GM12878 (cell line): Measurements from ENCODE around the gene EHD1. TPM values are rescaled to one million over a fixed set of nuclear protein-coding genes. Genes with fewer than 3 reads are reported as not detected.

Experiments used
- ASH2L ChIP-seq: fragments of 300-600, 200-600 bp; sonication (generic); IDR thresholded peaks from 2 replicates; pipeline ENCODE4 v1.6.1; 2017; ENCODE audit warnings: low read depth, mild to moderate bottlenecking, borderline replicate concordance
- CBX5 ChIP-seq: sonication (generic); IDR thresholded peaks from 2 replicates; pipeline ENCODE4 v1.6.1; 2016; ENCODE audit warnings: low read depth, moderate library complexity, mild to moderate bottlenecking, inconsistent platforms
- EED ChIP-seq: sonication (generic); IDR thresholded peaks from 2 replicates; pipeline ENCODE4 v1.6.1; 2016; ENCODE audit warnings: antibody characterized with exemption, low read depth
- FOXK2 ChIP-seq: fragments of 450-650 bp; IDR thresholded peaks from 2 replicates; pipeline ENCODE4 v1.6.1; 2017; ENCODE audit warnings: mild to moderate bottlenecking, moderate library complexity
- HDAC2 ChIP-seq: fragments of 200-600 bp; sonication (generic); IDR thresholded peaks from 2 replicates; pipeline ENCODE4 v1.6.1; 2017
- IKZF1 ChIP-seq: fragments of 450-650 bp; conservative IDR thresholded peaks from 2 replicates; pipeline ENCODE4 v1.6.1; 2017; ENCODE audit warnings: antibody characterized with exemption, mild to moderate bottlenecking
- POLR2A ChIP-seq: IDR thresholded peaks from 2 replicates; pipeline ENCODE4 v1.6.1; 2011; ENCODE audit warnings: low read depth, mild to moderate bottlenecking, low read length
- polyA plus RNA-seq, 11 experiments: library from polyadenylated mRNA; depleted of rRNA in 4 of 11; unstranded in 6 of 11; stranded (reverse) in 5 of 11; fragments of >200 nt; fragmentation: Nextera tagmentation in 4 of 11; fragmentation: Illumina TruSeq in 1 of 11; extraction: Ambion mirVana in 4 of 11; extraction: Trizol in 1 of 11; gene quantifications; 1 replicate in 1 of 11; 2 replicates in 10 of 11; pipeline versions ENCODE4 v1.2.1 to v1.2.3, GENCODE V29; 2011 to 2016; ENCODE audit warnings: inconsistent platforms in 2 of 11, missing spikeins in 2 of 11, low read depth in 1 of 11
- total RNA-seq, 4 experiments: library from RNA; depleted of rRNA in 3 of 4; stranded (reverse); fragments of >200 nt in 3 of 4; fragmentation: Illumina TruSeq in 1 of 4; extraction: Trizol in 1 of 4; gene quantifications; 2 replicates each; pipeline versions ENCODE4 v1.2.1 to v1.2.3, GENCODE V29; 2013 to 2021
- TF ChIP-seq, protein P1 (sequence below): fragments of 450-650 bp; IDR thresholded peaks from 2 replicates; pipeline ENCODE4 v1.6.1; 2017; ENCODE audit warnings: mild to moderate bottlenecking, moderate library complexity
- TF ChIP-seq, protein P2 (sequence below): IDR thresholded peaks from 2 replicates; pipeline ENCODE4 v1.6.1; 2011; ENCODE audit warnings: borderline replicate concordance, low read depth, mild to moderate bottlenecking, moderate library complexity, mixed read lengths, low read length; ENCODE audit not compliant: insufficient read depth; ENCODE audit errors: extremely low read length
- TF ChIP-seq, protein P3 (sequence below): fragments of 450-650 bp; IDR thresholded peaks from 2 replicates; pipeline ENCODE4 v1.6.1; 2018; ENCODE audit warnings: borderline replicate concordance, mild to moderate bottlenecking; ENCODE audit not compliant: partially characterized antibody
- TF ChIP-seq, protein P4 (sequence below): fragments of 450-650 bp; IDR thresholded peaks from 2 replicates; pipeline ENCODE4 v1.6.1; 2017; ENCODE audit warnings: low read depth, mild to moderate bottlenecking, moderate library complexity
- TF ChIP-seq, protein P5 (sequence below): fragments of 150-350 bp; IDR thresholded peaks from 2 replicates; pipeline ENCODE4 v1.6.1; 2014; ENCODE audit warnings: mild to moderate bottlenecking, low read depth, low read length
- TF ChIP-seq, protein P6 (sequence below), 3 experiments: IDR thresholded peaks in 2 of 3; conservative IDR thresholded peaks in 1 of 3; 2 replicates each; pipeline ENCODE4 v1.5.1; 2011; ENCODE audit warnings: low read depth in 3 of 3, low read length in 3 of 3, mild to moderate bottlenecking in 3 of 3, control low read depth in 2 of 3, moderate library complexity in 2 of 3, inconsistent platforms in 1 of 3, mixed read lengths in 1 of 3; ENCODE audit not compliant: control insufficient read depth in 2 of 3, insufficient read depth in 1 of 3; ENCODE audit errors: extremely low read depth in 1 of 3

The EHD1 gene
- total and polyA plus RNA-seq, 10 of the 15 experiments (the other 5 are each of a cell fraction or from before 2014, with no cell fraction given) = 1.0 to 165 (median 66.5) TPM

DNA sequence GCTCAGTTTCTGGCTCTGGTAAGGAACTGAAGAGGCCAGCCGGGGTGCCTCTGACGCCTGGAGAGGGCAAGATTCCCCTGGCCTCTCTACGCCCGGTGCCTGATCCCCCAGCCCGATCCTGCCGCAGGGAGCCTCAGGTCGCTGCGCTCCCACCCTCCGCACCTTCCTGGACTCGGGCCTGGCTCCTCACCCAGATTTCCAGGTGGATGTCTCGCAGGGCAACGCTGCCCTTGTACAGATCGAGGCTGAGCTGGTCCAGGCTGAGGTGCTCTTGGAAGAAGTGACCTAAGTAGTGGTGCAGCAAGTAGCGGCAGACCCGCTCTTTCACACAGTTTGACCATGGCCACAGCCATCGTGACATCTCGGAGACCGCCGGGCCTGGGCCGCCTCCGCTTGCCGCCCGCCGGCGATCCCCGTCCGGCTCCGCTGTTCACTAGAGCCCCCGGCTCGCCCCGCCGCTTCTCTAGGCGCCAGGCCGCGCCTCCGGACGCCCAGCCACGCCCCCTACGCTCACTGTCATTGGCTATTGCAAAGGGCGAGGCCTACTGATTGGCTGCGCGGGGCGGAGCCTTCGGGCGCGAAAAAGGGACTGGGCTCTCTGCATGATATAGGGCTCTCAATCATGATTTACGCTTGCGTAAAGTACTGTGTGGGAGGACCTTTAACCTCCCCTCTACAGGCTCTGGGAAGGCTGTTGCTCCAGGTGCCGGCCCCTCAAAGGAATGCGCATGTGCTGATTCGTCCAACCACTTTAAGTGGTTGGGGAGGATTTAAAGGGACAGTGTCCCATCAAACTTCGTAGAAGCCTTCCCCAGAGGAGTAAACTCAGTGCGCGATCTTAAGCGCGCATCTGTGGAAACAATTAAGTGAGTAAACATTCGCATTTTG, 38.6 kb upstream of the EHD1 start, which contains the start of gene ATG2A (continued):
- TF ChIP-seq, protein P1, sequence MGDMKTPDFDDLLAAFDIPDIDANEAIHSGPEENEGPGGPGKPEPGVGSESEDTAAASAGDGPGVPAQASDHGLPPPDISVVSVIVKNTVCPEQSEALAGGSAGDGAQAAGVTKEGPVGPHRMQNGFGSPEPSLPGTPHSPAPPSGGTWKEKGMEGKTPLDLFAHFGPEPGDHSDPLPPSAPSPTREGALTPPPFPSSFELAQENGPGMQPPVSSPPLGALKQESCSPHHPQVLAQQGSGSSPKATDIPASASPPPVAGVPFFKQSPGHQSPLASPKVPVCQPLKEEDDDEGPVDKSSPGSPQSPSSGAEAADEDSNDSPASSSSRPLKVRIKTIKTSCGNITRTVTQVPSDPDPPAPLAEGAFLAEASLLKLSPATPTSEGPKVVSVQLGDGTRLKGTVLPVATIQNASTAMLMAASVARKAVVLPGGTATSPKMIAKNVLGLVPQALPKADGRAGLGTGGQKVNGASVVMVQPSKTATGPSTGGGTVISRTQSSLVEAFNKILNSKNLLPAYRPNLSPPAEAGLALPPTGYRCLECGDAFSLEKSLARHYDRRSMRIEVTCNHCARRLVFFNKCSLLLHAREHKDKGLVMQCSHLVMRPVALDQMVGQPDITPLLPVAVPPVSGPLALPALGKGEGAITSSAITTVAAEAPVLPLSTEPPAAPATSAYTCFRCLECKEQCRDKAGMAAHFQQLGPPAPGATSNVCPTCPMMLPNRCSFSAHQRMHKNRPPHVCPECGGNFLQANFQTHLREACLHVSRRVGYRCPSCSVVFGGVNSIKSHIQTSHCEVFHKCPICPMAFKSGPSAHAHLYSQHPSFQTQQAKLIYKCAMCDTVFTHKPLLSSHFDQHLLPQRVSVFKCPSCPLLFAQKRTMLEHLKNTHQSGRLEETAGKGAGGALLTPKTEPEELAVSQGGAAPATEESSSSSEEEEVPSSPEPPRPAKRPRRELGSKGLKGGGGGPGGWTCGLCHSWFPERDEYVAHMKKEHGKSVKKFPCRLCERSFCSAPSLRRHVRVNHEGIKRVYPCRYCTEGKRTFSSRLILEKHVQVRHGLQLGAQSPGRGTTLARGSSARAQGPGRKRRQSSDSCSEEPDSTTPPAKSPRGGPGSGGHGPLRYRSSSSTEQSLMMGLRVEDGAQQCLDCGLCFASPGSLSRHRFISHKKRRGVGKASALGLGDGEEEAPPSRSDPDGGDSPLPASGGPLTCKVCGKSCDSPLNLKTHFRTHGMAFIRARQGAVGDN = no peak
- TF ChIP-seq CBX5 = no peak
- TF ChIP-seq, protein P2, sequence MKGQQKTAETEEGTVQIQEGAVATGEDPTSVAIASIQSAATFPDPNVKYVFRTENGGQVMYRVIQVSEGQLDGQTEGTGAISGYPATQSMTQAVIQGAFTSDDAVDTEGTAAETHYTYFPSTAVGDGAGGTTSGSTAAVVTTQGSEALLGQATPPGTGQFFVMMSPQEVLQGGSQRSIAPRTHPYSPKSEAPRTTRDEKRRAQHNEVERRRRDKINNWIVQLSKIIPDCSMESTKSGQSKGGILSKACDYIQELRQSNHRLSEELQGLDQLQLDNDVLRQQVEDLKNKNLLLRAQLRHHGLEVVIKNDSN = no peak
- TF ChIP-seq, protein P3, sequence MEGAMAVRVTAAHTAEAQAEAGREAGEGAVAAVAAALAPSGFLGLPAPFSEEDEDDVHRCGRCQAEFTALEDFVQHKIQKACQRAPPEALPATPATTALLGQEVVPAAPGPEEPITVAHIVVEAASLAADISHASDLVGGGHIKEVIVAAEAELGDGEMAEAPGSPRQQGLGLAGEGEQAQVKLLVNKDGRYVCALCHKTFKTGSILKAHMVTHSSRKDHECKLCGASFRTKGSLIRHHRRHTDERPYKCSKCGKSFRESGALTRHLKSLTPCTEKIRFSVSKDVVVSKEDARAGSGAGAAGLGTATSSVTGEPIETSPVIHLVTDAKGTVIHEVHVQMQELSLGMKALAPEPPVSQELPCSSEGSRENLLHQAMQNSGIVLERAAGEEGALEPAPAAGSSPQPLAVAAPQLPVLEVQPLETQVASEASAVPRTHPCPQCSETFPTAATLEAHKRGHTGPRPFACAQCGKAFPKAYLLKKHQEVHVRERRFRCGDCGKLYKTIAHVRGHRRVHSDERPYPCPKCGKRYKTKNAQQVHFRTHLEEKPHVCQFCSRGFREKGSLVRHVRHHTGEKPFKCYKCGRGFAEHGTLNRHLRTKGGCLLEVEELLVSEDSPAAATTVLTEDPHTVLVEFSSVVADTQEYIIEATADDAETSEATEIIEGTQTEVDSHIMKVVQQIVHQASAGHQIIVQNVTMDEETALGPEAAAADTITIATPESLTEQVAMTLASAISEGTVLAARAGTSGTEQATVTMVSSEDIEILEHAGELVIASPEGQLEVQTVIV = no peak
- no peak for TF ChIP-seq HDAC2
- TF ChIP-seq POLR2A = peak; percentile 86
- TF ChIP-seq ASH2L = no peak
- TF ChIP-seq, protein P4, sequence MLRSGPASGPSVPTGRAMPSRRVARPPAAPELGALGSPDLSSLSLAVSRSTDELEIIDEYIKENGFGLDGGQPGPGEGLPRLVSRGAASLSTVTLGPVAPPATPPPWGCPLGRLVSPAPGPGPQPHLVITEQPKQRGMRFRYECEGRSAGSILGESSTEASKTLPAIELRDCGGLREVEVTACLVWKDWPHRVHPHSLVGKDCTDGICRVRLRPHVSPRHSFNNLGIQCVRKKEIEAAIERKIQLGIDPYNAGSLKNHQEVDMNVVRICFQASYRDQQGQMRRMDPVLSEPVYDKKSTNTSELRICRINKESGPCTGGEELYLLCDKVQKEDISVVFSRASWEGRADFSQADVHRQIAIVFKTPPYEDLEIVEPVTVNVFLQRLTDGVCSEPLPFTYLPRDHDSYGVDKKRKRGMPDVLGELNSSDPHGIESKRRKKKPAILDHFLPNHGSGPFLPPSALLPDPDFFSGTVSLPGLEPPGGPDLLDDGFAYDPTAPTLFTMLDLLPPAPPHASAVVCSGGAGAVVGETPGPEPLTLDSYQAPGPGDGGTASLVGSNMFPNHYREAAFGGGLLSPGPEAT = peak; percentile 93
- TF ChIP-seq, protein P5, sequence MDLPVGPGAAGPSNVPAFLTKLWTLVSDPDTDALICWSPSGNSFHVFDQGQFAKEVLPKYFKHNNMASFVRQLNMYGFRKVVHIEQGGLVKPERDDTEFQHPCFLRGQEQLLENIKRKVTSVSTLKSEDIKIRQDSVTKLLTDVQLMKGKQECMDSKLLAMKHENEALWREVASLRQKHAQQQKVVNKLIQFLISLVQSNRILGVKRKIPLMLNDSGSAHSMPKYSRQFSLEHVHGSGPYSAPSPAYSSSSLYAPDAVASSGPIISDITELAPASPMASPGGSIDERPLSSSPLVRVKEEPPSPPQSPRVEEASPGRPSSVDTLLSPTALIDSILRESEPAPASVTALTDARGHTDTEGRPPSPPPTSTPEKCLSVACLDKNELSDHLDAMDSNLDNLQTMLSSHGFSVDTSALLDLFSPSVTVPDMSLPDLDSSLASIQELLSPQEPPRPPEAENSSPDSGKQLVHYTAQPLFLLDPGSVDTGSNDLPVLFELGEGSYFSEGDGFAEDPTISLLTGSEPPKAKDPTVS = no peak
- TF ChIP-seq IKZF1 = peak; percentile 66
- TF ChIP-seq FOXK2 = no peak
- no peak for TF ChIP-seq EED
- TF ChIP-seq, protein P6, sequence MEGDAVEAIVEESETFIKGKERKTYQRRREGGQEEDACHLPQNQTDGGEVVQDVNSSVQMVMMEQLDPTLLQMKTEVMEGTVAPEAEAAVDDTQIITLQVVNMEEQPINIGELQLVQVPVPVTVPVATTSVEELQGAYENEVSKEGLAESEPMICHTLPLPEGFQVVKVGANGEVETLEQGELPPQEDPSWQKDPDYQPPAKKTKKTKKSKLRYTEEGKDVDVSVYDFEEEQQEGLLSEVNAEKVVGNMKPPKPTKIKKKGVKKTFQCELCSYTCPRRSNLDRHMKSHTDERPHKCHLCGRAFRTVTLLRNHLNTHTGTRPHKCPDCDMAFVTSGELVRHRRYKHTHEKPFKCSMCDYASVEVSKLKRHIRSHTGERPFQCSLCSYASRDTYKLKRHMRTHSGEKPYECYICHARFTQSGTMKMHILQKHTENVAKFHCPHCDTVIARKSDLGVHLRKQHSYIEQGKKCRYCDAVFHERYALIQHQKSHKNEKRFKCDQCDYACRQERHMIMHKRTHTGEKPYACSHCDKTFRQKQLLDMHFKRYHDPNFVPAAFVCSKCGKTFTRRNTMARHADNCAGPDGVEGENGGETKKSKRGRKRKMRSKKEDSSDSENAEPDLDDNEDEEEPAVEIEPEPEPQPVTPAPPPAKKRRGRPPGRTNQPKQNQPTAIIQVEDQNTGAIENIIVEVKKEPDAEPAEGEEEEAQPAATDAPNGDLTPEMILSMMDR (IDR thresholded peaks at IDR 0.05 in 2 of 3, conservative IDR thresholded peaks at IDR 0.05 in 1 of 3; ENCODE audit: control insufficient read depth in 2 of 3, extremely low read depth in 1 of 3, insufficient read depth in 1 of 3, low read depth in 3 of 3, low read length in 3 of 3) = no peak
